ENCODE data around the gene CLUH. TPM values are rescaled to one million over a fixed set of nuclear protein-coding genes. Genes with fewer than 3 reads are reported as not detected.
A peak's percentile ranks its signal among the peaks of the same experiment; 100 is the strongest.

CLUH gene
- total RNA-seq, 1 donor from 2014 or later = 176 TPM

- no peak for DNase-seq (ENCODE audit: low spot score)
Observed at GRCh38 chr17:2718150-2718938, 6.8 kb upstream of the CLUH start.

GRCh38 chr17:2716649-2717048, 5.1 kb upstream of the CLUH start:
- DNase-seq (ENCODE audit: low spot score) = no peak

GRCh38 chr17:2713881-2714280, 2.3 kb upstream of the CLUH start:
- DNase-seq (ENCODE audit: low spot score) = no peak

GRCh38 chr17:2712300-2713043, 908 bp upstream of the CLUH start:
- no peak for DNase-seq (ENCODE audit: low spot score)

- DNase-seq (ENCODE audit: low spot score) = no peak
Observed at GRCh38 chr17:2710803-2711607, 559 bp downstream of the CLUH start.

- no peak for DNase-seq (ENCODE audit: low spot score)
Observed at GRCh38 chr17:2710071-2710802, 1.3 kb downstream of the CLUH start.

- peak; percentile 75 for DNase-seq (ENCODE audit: low spot score)
Observed at GRCh38 chr17:2709183-2709661, 2.3 kb downstream of the CLUH start.

- no peak for DNase-seq (ENCODE audit: low spot score)
Observed at GRCh38 chr17:2708585-2709182, 2.9 kb downstream of the CLUH start.

GRCh38 chr17:2707721-2708584, 3.6 kb downstream of the CLUH start:
- no peak for DNase-seq (ENCODE audit: low spot score)

GRCh38 chr17:2706911-2707510, 4.6 kb downstream of the CLUH start:
- no peak for DNase-seq (ENCODE audit: low spot score)

GRCh38 chr17:2705888-2706795, 5.4 kb downstream of the CLUH start:
- DNase-seq (ENCODE audit: low spot score) = no peak

- no peak for DNase-seq (ENCODE audit: low spot score)
Observed at GRCh38 chr17:2705263-2705662, 6.3 kb downstream of the CLUH start.

- no peak for DNase-seq (ENCODE audit: low spot score)
Observed at GRCh38 chr17:2704890-2705248, 6.7 kb downstream of the CLUH start.

- DNase-seq (ENCODE audit: low spot score) = no peak
Observed at GRCh38 chr17:2704031-2704889, 7.3 kb downstream of the CLUH start.

GRCh38 chr17:2703606-2704005, 8.0 kb downstream of the CLUH start:
- DNase-seq (ENCODE audit: low spot score) = no peak

GRCh38 chr17:2703181-2703580, 8.4 kb downstream of the CLUH start:
- DNase-seq (ENCODE audit: low spot score) = no peak

GRCh38 chr17:2701996-2702741, 9.4 kb downstream of the CLUH start:
- DNase-seq (ENCODE audit: low spot score) = no peak

Measured in ureter (tissue), 1 donor.